Dermis blood vessel endothelial cell (primary cell): Measurements from ENCODE around the gene PMM1. TPM values are rescaled to one million over a fixed set of nuclear protein-coding genes. Genes with fewer than 3 reads are reported as not detected.
"Not testable (repeated sequence)": the region's sequence is repeated elsewhere in the genome, so short reads cannot be mapped to it uniquely, and the experiment has no call there.

ENCODE experiments used
- DNase-seq: peaks from one replicate; pipeline ENCODE4 v3.0.0; 2010
- total RNA-seq: library from RNA; depleted of rRNA; stranded (reverse); fragments of >200 nt; gene quantifications from 2 replicates; pipeline ENCODE4 v1.2.3, GENCODE V29; 2014

The PMM1 gene
- total RNA-seq, 1 donor from 2014 or later: 3.6 TPM

GRCh38 chr22:41562461-41562860 is 27.2 kb downstream of the PMM1 start:
- DNase-seq: no peak

GRCh38 chr22:41561788-41562187 is 27.9 kb downstream of the PMM1 start:
- DNase-seq: no peak

GRCh38 chr22:41561335-41561734 is 28.3 kb downstream of the PMM1 start:
- no peak for DNase-seq

GRCh38 chr22:41560095-41560471 is 29.6 kb downstream of the PMM1 start:
- no peak for DNase-seq

- not testable (repeated sequence) for DNase-seq
Observed at GRCh38 chr22:41558241-41558630, 31.4 kb downstream of the PMM1 start.

- peak; percentile 69 for DNase-seq
Observed at GRCh38 chr22:41557401-41558240, 32.0 kb downstream of the PMM1 start.

- DNase-seq: no peak
Observed at GRCh38 chr22:41556561-41556960, 33.1 kb downstream of the PMM1 start.

- no peak for DNase-seq
Observed at GRCh38 chr22:41555325-41555982, 34.2 kb downstream of the PMM1 start.

GRCh38 chr22:41551877-41552582 is 37.6 kb downstream of the PMM1 start:
- DNase-seq: no peak

- no peak for DNase-seq
Observed at GRCh38 chr22:41550952-41551491, 38.6 kb downstream of the PMM1 start.

GRCh38 chr22:41548830-41549211 is 40.8 kb downstream of the PMM1 start:
- no peak for DNase-seq

GRCh38 chr22:41544671-41545476 is 44.8 kb downstream of the PMM1 start:
- no peak for DNase-seq

- peak; percentile 98 for DNase-seq
Observed at GRCh38 chr22:41543854-41544670, 45.6 kb downstream of the PMM1 start, which contains the start of gene POLR3H. TSS of gene POLR3H (minus strand) at chr22:41544470. CDS start at chr22:41544101, 369 bp downstream.

- no peak for DNase-seq
Observed at GRCh38 chr22:41542224-41542623, 47.4 kb downstream of the PMM1 start.

GRCh38 chr22:41541484-41541883 is 48.2 kb downstream of the PMM1 start:
- no peak for DNase-seq

- no peak for DNase-seq
Observed at GRCh38 chr22:41540365-41540764, 49.3 kb downstream of the PMM1 start.

GRCh38 chr22:41540006-41540315 is 49.7 kb downstream of the PMM1 start:
- DNase-seq: no peak

GRCh38 chr22:41539146-41540005 is 50.3 kb downstream of the PMM1 start:
- no peak for DNase-seq

- DNase-seq: no peak
Observed at GRCh38 chr22:41538583-41538982, 51.1 kb downstream of the PMM1 start.

- no peak for DNase-seq
Observed at GRCh38 chr22:41537203-41537602, 52.4 kb downstream of the PMM1 start.

GRCh38 chr22:41535244-41535643 is 54.4 kb downstream of the PMM1 start:
- peak; percentile 36 for DNase-seq
